GM18502 (cell line): ENCODE measurements around the gene PNPLA7.
A peak's percentile ranks its signal among the peaks of the same experiment; 100 is the strongest.
"Not testable (repeated sequence)": the region's sequence is repeated elsewhere in the genome, so short reads cannot be mapped to it uniquely, and the experiment has no call there.

Source experiments
- ATAC-seq: cut with Tn5 transposase; IDR thresholded peaks from one replicate; pipeline ENCODE4 v1.9.1; 2021; ENCODE audit warnings: mild to moderate bottlenecking; ENCODE audit not compliant: unreplicated experiment, poor library complexity

Gene PNPLA7

GRCh38 chr9:137575716-137576411 is 25.7 kb upstream of the PNPLA7 start:
- ATAC-seq = no peak

- ATAC-seq = no peak
These were observed 25.1 kb upstream of the PNPLA7 start for GRCh38 chr9:137575364-137575715.

- ATAC-seq = no peak
These were observed 24.0 kb upstream of the PNPLA7 start for GRCh38 chr9:137574192-137574591.

GRCh38 chr9:137570566-137570965 is 20.4 kb upstream of the PNPLA7 start:
- ATAC-seq = no peak

GRCh38 chr9:137569609-137570203 is 19.5 kb upstream of the PNPLA7 start:
- no peak for ATAC-seq

GRCh38 chr9:137568445-137568844 is 18.2 kb upstream of the PNPLA7 start:
- ATAC-seq = not testable (repeated sequence)

- ATAC-seq = no peak
These were observed 14.7 kb upstream of the PNPLA7 start for GRCh38 chr9:137564817-137565411.

GRCh38 chr9:137564134-137564533 is 13.9 kb upstream of the PNPLA7 start:
- ATAC-seq = no peak

GRCh38 chr9:137558127-137558526 is 7.9 kb upstream of the PNPLA7 start:
- no peak for ATAC-seq

- no peak for ATAC-seq
These were observed 6.1 kb upstream of the PNPLA7 start for GRCh38 chr9:137556069-137556838.

- no peak for ATAC-seq
These were observed 5.0 kb upstream of the PNPLA7 start for GRCh38 chr9:137555179-137555578.

GRCh38 chr9:137554349-137554748 is 4.1 kb upstream of the PNPLA7 start:
- ATAC-seq = no peak

GRCh38 chr9:137553654-137554053 is 3.5 kb upstream of the PNPLA7 start:
- ATAC-seq = not testable (repeated sequence)

- peak; percentile 14 for ATAC-seq
These were observed 2.0 kb upstream of the PNPLA7 start for GRCh38 chr9:137552022-137552768.

GRCh38 chr9:137551264-137552021 is 1.2 kb upstream of the PNPLA7 start, which contains the start of gene MRPL41:
MRPL41 (plus strand) TSS chr9:137551879; CDS start chr9:137552082, 203 bp downstream.
- peak; percentile 82 for ATAC-seq

- ATAC-seq = not testable (repeated sequence)
These were observed 709 bp upstream of the PNPLA7 start for GRCh38 chr9:137550958-137551263.

GRCh38 chr9:137547687-137548543 is 2.3 kb downstream of the PNPLA7 start:
- ATAC-seq = no peak

- ATAC-seq = no peak
These were observed 5.1 kb downstream of the PNPLA7 start for GRCh38 chr9:137545123-137545522.
